ENCODE data around the gene CTPS2. TPM values are rescaled to one million over a fixed set of nuclear protein-coding genes. Genes with fewer than 3 reads are reported as not detected.
A peak's percentile ranks its signal among the peaks of the same experiment; 100 is the strongest.

Gene CTPS2
- total RNA-seq, 4 donors from 2014 or later, result 5.4 to 14.7 (median 7.5) TPM

DNA sequence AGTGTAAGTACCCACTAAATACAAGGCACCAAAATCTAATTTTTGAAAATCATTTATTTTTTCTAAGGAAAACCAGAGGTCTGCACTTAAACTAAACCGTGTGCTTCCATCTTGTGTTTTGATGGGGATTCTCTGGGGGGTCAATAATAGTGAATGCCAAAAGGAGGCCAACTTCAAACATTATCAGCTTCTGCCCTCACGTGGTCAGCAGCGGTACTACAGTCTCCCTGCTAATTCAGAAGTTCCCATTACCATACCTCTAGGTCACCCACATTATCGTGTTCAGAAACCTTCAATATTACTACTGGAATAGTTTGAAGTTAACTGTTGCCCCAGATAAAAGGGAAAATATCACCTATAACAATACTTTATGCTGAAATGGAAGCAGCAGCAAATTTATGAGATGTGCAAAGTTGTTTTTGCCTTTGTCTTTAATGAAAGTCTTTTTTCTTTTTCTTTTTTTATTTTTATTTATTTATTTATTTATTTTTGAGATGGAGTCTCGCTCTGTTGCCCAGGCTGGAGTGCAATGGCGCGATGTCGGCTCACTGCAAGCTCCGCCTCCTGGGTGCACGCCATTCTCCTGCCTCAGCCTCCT, 17.3 kb downstream of the CTPS2 start:
- TF ChIP-seq, protein P1, sequence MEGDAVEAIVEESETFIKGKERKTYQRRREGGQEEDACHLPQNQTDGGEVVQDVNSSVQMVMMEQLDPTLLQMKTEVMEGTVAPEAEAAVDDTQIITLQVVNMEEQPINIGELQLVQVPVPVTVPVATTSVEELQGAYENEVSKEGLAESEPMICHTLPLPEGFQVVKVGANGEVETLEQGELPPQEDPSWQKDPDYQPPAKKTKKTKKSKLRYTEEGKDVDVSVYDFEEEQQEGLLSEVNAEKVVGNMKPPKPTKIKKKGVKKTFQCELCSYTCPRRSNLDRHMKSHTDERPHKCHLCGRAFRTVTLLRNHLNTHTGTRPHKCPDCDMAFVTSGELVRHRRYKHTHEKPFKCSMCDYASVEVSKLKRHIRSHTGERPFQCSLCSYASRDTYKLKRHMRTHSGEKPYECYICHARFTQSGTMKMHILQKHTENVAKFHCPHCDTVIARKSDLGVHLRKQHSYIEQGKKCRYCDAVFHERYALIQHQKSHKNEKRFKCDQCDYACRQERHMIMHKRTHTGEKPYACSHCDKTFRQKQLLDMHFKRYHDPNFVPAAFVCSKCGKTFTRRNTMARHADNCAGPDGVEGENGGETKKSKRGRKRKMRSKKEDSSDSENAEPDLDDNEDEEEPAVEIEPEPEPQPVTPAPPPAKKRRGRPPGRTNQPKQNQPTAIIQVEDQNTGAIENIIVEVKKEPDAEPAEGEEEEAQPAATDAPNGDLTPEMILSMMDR (IDR thresholded peaks at IDR 0.05), result peak in 1 of 3 donors; percentile 61
- DNase-seq (ENCODE audit: low spot score) (peak; percentile 94), ATAC-seq (ENCODE audit: low FRiP score) (no peak)

DNA sequence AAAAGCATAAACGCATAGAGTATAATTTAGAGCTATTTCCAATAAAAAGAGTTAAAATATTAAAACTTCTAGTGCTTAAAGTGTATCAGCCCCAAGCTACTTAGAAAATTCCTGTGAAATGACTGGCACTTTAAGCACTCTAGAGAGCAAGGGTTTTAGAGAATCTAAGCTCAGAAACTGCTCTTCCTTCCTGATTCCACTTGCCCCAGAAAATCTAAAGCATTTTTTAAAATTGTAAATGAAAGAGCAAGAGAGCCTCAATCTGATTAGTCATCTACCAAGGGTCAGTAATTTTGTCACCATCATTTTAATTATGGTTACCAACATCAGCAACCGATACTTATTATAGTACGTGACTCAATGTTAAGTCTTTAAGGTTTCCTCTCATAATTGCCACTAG, 25.0 kb downstream of the CTPS2 start:
- TF ChIP-seq, protein P1 (IDR thresholded peaks at IDR 0.05), result no peak
- ATAC-seq (ENCODE audit: low FRiP score), result no peak

DNA sequence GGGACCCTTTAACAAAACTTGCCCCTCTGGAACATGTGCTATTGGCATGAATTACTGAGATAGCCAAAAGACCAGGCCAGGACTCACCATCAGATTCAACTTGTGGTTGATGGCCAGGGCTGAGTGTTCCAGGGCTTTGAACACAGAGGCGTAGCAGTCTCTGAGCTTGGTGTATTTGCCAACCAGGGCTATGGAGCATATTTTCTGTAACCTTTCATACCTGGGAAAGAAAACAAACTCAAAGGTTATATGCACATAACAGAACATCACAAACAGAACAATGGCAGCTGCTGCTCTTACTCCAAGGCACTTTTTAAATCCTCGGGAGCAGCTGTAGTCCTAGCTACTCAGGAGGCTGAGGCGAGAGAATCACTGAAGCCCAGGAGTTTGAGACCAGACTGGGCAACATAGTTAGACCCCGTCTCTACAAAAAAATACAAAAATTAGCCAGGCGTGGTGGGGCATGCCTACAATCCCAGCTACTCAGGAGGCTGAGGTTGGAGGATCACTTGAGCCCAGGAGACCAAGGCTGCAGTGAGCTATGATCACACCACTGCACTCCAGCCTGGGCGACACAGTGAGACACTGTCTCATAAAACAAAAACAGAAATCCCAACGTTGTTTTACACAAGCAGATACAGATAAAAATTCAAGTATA, 29.3 kb downstream of the CTPS2 start:
- no peak for ATAC-seq (ENCODE audit: low FRiP score)
- DNase-seq (ENCODE audit: low spot score), result no peak
- TF ChIP-seq, protein P1 (IDR thresholded peaks at IDR 0.05), result no peak

More for the DNA sequence above, 25.0 kb downstream of the CTPS2 start:
- no peak for DNase-seq (ENCODE audit: low spot score)

DNA sequence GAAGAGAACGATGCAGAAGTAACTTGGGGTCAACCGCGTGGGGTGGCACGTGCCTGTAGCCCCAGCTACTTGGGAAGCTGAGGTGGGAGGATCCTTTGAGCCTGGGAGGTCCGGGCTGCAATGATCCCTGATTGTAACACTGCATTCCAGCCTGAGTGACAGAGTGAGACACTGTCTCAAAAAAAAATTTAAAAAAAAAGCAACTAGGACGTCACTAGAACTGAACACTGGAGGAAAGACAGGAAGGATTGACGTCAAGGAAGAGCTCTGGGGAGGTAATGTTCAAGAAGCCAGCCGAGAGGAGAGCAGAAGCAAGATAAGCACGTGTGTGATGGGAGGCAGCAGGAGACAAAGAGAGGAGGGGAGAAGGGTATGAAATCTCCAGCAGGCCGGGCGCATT, 33.8 kb downstream of the CTPS2 start:
- ATAC-seq (ENCODE audit: low FRiP score) (no peak), DNase-seq (ENCODE audit: low spot score) (no peak)
- TF ChIP-seq, protein P1 (IDR thresholded peaks at IDR 0.05), result no peak

DNA sequence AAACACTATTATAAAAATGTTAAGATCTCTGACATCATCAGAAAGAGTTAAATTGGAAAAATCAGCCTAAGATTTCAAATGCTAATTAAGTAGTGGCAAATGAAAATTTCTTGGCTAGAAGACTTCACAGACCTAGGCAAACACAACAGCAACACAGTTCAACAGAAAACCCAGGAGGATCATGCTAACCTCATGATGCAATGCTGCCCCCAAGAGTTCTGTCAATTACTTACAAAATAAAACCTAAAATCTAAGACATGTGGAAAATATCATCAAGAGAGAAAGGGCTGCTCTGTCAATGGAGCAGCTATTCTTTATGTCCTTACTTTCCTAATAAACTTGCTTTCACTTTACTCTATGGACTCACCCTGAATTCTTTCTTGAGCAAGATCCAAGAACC, 41.5 kb downstream of the CTPS2 start:
- TF ChIP-seq, protein P1 (IDR thresholded peaks at IDR 0.05), result no peak
- ATAC-seq (ENCODE audit: low FRiP score), result no peak
- DNase-seq (ENCODE audit: low spot score), result no peak

DNA sequence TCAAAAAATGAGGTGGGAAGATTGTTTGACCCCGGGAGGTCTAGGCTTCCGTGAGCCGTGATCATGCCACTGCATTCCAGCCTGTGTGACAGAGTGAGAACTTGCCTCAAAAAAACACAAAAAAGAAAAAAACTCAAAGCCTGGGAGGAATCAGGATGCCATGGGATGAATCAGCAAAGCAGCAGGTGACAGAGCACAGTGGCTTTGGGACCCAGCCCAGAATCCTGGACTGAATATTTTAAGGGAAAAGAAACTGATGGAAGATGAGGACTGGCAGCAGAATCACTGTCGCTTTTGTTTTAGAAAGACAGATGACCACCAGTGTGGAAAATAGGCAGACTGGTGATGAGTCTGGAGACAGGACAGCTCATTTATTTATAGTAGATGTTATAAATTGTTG, 45.9 kb downstream of the CTPS2 start:
- no peak for ATAC-seq (ENCODE audit: low FRiP score)
- DNase-seq (ENCODE audit: low spot score), result no peak
- TF ChIP-seq, protein P1 (IDR thresholded peaks at IDR 0.05), result no peak

DNA sequence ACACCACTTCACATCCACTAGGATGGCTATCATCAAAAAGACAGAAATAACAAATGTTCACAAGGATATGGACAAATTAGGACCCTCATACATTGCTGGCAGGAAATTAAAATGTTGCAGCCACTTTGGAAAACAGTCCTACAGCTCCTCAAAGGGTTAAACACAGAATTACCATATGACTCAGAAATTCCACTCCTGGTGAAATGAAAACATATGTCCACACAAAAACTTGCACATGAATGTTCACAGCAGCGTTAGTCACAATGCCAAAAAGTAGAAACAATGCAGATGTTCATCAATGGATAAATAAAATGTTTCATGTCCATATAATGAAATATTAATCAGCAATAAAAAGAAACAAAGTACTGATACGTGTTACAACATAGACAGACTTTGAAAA, 47.4 kb downstream of the CTPS2 start:
- DNase-seq (ENCODE audit: low spot score) (no peak), ATAC-seq (ENCODE audit: low FRiP score) (no peak)
- TF ChIP-seq, protein P1 (IDR thresholded peaks at IDR 0.05), result no peak
